Right ventricle myocardium inferior (tissue), 1 donor: ENCODE measurements around the gene USP6NL. TPM values are rescaled to one million over a fixed set of nuclear protein-coding genes. Genes with fewer than 3 reads are reported as not detected.

ENCODE experiments used
- ATAC-seq: fragments of 200-7000 bp; cut with Tn5 transposase; one replicate; pipeline ENCODE4 v1.9.1; 2020; ENCODE audit warnings: mild to moderate bottlenecking, moderate library complexity
- DNase-seq: peaks from one replicate; pipeline ENCODE4 v3.0.0; 2021; ENCODE audit errors: missing footprints
- intact Hi-C: fragments of 100-400 bp; cut with DNase I; formaldehyde crosslinking; loops from one replicate; pipeline ENCODE4 v1.11.0; 2022
- total RNA-seq: library from RNA; stranded (reverse); fragmentation: NEBNext Ultra II Directional; extraction: Animal tissue kit (Norgen Biotek cat#: 25700); gene quantifications from one replicate; pipeline ENCODE4 v1.2.1, GENCODE V29; 2021
- donor health status: DM: no; HTN: yes; CAD: no; lungs with severe emphysema.

USP6NL gene
- total RNA-seq, 1 donor from 2014 or later: 6.4 TPM

DNA sequence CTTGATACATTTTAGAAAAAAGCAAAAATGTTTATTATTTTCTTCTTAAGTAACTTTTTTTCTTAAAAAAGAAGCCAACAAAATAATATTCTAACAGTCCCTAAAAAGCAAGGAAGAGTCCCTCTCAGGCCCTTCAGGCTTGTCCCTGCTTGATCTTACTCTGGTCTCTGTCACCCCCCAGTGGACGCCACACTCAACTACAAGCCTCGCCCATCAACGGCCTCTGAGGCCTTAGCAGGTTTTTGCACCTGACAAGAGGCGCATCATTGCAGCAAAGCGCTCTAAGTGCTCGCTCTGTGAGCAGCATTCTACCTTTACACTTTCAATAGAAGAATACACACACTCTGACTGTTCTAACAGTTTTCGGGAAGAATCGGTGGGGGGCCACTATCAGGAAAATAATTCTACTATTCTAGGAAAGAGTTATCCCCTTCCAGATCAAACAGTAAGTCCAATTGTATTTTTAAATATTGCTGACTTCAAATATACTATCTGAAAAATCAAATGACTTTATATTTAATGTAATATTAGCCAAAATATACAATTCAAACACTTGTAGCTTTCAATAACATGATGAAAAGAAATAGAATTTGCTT lies 139.2 kb downstream of the USP6NL start:
- intact Hi-C loops: no loop called here
- DNase-seq: no peak
- ATAC-seq: peak; percentile 84

- ATAC-seq (no peak), DNase-seq (no peak)
- intact Hi-C loops: no loop called here
Measured at GRCh38 chr10:11469575-11470391, 141.7 kb downstream of the USP6NL start.

DNA sequence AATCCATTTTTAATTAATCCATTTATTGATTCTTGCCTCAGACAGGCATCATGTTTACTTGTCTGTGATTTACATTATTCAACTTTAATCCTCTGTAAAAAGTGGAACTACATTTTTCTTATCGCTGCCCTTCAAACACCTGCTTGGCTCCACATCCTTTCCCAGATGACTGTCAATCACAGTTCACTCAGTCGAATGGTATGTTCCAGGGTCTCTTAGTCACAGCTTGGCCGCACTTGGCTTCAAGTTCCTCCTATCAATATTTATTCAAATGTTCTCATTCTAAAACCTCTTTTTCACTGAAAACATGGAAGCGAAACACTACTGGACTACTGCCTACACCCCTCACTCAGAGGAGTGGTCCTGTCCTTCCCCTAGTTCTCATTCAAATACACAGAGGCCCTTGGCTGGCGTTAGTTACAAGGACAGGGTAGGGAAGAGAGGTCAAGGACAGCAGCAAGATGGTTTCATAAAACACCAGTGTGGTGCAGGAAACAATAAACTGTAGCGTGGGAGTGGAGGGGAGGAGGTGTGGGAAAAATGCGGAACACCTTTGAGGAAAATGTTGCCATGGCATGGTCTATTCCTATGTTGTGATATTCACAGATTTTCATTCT lies 143.2 kb downstream of the USP6NL start:
- ATAC-seq (no peak), DNase-seq (no peak)
- intact Hi-C loops: no loop called here

DNA sequence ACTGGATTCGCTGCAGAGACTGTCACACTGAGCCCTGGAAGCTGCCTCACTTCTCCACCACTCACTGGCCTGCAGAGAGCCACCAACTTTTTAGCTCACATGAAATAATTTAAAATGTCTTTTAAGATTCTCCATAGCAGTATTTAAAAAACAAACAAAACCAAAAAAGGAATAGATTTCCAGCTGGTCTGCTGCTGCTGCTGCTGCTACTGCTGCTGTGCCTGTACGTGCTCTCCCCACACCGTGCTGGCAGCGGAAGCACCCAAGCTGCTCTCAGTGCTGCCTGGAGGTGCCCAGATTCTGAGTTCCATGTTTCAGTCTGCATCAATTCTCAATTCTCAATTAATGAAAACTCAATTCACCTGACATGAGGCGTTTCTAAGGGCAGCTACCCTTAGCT lies 146.0 kb downstream of the USP6NL start:
- intact Hi-C loops: no loop called here
- no peak for DNase-seq
- ATAC-seq: no peak

DNA sequence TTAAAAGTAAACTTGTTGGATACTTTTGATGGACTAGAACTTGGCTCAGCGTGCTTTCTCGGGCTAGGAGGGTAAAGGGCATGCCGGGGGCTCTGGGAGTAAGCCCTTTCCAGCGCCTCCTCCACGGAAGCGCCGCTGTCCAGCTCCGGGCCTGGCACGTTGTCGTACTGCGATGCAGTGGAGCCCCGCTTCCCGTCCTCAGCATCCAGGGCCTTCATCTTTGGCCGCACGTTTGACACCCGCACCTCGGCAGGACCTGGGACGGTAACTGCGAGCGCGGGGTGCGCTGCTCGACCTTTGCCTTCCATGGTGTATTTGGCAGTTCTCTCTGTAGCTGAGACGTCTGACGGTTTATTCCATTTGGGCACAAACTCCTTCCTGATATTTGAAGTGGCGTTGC lies 148.3 kb downstream of the USP6NL start:
- no peak for DNase-seq
- intact Hi-C loops: no loop called here
- no peak for ATAC-seq

DNA sequence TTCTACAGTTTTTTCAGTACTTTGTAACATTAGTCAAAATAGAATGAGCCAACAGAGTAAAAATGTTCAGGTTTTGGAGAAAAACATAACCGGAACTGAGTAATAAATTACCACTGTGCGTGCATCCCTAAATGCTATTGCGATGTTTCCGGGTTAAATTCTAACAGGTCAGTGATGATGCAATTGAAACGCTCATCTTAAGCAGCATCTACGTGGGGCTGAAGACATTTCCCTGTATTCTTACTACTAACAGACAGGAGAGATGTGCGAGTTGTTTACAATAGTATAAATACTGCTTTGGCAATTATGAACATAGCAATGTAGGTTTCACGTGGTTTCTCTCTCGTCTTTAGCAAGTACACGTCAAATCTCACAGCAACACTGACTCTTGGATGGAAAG lies 149.4 kb downstream of the USP6NL start:
- no peak for DNase-seq
- no peak for ATAC-seq
- intact Hi-C loops: no loop called here

GRCh38 chr10:11457336-11457735 lies 154.1 kb downstream of the USP6NL start:
- DNase-seq: no peak
- ATAC-seq: no peak
- intact Hi-C loops: no loop called here

DNA sequence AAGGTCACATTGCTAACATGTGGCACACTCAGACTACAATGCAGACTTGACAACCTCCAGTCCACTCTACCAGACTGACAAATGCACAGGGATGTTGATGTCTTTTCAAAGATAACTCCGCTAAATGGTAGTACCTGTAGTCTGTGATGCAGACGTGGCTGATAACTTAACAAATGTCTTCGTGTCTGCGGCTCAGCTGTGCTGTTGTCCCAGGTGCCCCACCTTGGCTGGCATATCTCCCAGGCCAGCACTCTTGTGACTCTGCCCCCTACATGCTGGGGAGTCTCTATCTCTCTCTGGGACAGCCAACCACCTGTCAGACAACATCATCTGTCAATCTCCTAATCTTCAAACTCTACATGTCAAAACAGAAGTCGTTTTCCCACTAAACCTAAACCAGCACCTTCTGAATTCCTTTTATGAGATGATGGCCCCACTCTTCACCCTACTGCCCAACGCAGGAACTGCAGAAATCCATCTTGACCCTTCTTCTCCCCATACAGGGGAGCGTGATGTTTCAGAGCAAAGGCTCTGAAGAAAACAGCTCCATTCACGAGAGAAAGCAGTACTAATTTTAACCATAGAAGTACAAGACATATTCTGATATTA lies 156.4 kb downstream of the USP6NL start:
- no peak for DNase-seq
- intact Hi-C loops: no loop called here
- no peak for ATAC-seq

DNA sequence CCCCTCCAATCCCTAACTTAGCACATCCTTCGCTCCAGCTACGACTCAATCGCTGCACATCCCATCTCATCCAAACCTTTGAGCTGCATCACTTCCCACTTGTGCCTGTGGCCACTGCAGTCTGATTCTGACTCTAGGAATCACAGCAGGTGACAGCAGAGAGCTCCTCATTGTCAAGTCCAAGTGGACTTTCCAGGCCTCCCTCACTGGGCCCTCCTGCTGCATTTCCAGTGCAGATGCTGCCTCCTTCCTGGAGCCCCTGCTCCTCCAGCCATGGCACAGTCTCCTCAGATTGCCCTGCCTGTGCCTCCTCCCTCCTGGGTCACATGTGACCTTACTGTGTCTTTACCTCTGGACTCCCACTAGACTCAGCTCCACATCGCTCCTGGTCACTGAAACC lies 157.3 kb downstream of the USP6NL start:
- ATAC-seq (no peak), DNase-seq (no peak)

DNA sequence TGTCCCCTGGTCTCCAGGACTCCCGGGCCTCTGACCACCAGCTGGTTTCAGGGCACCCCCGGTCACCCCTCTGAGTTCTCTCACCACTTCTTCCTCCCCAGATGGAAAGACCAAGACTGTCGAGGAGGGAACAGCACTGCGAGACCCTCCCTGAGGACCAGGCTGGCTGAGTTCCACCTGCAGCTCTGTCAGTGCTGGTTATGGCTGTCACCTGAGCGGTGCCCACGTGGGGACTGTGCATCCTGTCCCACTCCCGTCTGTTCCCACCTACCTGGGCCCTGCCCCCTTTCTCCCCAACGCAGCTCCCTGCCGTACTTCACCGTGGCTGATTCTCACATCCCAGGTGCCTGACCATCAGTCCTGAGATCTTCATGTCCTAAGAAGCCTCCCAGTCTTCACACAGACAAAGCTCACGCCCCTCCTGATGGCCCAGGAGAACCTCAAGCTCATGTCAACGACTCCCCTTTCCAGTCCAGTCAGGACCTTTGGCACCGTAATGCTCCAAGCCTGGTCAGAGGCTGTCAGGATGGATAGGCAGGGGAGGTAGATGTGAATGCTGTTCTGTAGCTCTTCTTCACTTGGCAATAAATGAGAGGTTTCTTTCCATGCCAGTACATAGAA lies 159.7 kb downstream of the USP6NL start:
- DNase-seq: no peak
- ATAC-seq: no peak
- intact Hi-C loops: no loop called here

More for the DNA sequence above, 157.3 kb downstream of the USP6NL start:
- intact Hi-C loops: no loop called here

DNA sequence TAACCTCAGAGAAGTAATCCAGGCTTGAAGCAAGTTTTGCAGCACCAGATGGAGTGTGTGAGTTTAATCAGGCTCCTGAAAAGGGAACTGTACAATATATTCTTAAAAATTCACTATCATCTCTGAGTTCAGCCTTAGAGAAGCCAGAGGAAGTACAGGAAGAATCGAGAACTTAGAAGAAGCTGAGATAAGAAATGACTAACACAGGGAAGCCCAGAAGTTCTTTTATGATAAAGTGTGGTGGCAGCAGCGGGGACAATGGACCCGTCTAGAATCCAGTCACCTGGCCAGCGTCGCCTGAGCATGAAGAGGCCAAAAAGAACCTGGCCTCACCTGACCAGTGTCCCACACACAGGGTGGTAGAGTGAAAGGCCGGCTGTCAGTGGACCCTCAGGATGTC lies 161.0 kb downstream of the USP6NL start:
- intact Hi-C loops: no loop called here
- ATAC-seq: no peak

DNA sequence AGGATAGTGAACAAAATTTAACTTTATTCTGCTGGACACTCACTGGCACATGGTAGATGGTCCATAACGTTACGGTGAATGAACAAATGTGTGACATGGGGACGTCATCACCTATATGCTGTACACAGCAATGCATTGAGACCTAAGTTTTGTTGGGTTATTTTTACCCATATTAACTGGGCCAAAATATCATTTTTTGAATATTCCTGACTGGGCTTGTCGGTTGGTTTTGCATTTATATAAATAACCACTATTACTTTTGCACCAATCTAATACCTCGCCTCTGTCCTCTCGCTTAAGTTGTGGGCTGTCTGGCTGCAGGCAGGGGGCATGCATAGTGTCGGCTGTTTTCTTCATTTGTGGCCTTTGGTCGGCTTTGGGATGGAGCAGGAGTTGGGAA lies 161.7 kb downstream of the USP6NL start:
- intact Hi-C loops: no loop called here
- ATAC-seq: no peak
- no peak for DNase-seq

More for the DNA sequence above, 161.0 kb downstream of the USP6NL start:
- no peak for DNase-seq

DNA sequence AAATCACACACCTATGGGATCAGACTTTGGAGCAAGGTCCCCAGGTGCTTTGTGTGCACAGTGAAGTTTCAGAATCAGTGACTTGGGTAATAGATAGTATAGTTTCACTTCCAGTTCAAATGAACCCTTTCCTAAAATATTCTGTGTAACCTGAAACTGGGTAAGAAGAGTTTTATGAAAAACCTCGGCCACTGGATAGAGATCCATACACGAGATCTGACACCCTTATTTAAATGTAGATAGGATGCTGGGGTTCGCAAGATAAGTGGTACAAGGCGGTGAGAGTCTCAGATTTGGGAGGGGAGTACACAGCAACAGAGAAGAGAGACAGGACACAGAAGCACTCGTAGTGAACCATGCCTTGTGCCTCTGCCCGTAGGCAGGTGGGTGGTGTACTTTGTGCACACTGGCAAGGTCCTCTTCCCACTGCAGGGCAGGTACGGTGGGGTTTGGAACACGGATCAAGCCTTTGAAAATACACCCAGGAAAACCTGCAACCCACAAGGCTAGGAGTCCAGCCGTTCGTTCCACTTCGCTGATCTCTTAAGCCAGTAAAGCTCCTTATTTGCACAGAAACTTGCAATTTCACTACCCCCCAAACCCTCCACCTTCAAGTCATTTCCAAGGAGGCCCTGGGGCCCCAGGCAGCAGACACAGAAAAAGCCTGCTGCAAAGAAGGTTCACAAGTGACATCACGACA lies 162.8 kb downstream of the USP6NL start:
- intact Hi-C loops: no loop called here
- ATAC-seq: no peak
- DNase-seq: no peak

DNA sequence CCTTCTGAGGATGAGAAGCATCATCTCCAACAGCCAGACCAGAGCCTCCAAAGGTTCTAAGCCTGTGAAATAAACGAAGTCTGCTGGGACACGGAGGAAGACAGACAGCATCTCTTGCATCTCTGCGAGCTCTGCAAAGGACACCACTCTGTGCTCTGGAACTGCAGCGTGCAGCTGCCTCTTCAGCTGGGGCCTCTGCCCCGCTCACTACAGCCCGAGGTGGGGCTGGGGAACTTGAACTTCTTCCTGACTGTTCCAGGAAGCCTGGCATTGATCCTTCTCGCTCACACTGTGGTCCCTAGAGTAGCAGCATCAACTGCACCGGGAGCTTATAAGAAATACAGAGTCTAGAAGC lies 163.3 kb downstream of the USP6NL start:
- no peak for DNase-seq
- no peak for ATAC-seq
- intact Hi-C loops: no loop called here

- intact Hi-C loops: no loop called here
- no peak for ATAC-seq
- DNase-seq: no peak
Measured at GRCh38 chr10:11447586-11447985, 163.9 kb downstream of the USP6NL start.

DNA sequence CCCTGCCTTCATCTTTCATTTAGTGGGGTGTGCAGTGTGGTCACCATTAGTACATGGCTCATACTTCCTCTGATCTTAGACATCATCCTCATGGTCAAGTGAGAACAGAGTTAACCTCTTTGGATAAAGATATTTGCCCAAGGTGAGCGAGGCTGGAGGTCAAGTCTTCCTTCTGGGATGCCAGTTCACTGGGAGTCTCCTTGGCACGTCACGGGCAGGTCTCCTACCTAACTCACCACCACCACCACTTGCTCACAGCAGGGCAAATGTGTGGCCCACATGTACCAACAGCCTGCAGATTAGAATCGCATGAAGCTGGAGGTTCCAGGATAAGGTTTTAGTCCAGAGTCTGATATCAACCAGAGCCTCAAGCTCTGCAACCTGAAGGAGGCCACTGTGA lies 164.6 kb downstream of the USP6NL start:
- DNase-seq (no peak), ATAC-seq (no peak)
- intact Hi-C loops: no loop called here

GRCh38 chr10:11446133-11446532 lies 165.3 kb downstream of the USP6NL start:
- ATAC-seq (no peak), DNase-seq (no peak)
- intact Hi-C loops: no loop called here

GRCh38 chr10:11444531-11445228 lies 166.8 kb downstream of the USP6NL start:
- no peak for DNase-seq
- intact Hi-C loops: no loop called here
- no peak for ATAC-seq
